ENCODE results near the gene TMC2.
"Not testable (repeated sequence)": the region's sequence is repeated elsewhere in the genome, so short reads cannot be mapped to it uniquely, and the experiment has no call there.

Gene TMC2

DNA sequence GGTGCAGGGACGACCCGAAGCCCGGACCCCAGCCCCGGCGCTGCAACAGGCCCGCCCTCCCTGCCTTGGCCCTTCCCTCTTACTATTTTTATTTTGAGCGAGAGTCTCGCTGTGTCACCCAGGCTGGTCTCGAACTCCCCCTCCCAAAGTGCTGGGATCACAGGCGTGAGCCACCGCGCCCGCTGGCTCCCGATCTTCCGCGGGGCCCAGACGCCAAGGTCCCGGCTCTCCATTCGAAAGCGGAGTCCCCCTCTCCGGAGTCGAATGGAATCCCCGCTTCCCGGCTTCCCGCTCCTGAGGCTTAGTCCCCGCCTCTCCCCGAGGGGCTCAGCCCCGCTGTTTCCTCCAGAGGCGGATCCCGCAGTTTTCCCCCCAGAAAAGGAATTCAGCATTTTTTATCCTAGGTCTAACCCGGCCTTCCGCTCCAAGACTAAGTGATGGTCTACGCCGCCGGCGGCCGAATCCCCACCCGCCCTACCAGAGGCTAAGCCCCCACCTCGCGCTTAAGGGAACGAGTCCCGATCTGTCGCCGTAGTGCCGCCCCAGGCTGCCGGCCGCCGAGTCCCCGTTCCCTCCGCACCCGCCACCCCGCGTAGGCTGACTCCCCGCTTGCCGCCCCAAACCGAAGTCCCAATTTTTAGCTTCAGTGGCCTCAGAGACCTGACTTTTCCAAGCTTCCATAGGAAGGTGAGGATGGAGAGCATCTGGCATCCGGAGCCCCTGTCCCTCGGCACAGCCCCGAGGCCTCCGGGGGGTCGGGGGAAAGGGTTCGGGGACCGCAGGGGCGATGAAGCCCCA is 11.5 kb upstream of the TMC2 start:
- peak; percentile 5 to 42 for DNase-seq

- DNase-seq, result not testable (repeated sequence)
These were observed 10.2 kb upstream of the TMC2 start for GRCh38 chr20:2526218-2526583.

DNA sequence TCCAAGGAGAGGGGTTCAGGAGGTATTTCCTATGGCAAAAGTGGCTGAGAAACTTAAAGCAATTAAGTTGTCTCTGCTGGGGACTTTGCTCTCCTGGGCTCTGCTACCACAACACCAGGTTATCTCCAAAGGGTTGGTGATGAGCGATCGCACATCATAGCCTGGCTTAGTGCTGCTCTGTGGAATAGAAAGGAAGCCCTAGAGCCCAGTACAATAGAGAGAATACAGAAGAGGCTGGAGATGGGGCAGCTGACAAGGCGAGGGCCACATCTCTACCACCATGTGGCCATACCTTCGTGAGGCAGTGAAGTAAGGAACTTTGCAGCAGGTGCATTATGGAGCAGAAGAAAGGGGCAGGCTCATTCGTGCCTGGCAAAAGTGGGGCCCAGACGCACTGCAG is 8.6 kb upstream of the TMC2 start:
- DNase-seq, result no peak

- no peak for DNase-seq
These were observed 7.6 kb upstream of the TMC2 start for GRCh38 chr20:2528671-2529271.

DNA sequence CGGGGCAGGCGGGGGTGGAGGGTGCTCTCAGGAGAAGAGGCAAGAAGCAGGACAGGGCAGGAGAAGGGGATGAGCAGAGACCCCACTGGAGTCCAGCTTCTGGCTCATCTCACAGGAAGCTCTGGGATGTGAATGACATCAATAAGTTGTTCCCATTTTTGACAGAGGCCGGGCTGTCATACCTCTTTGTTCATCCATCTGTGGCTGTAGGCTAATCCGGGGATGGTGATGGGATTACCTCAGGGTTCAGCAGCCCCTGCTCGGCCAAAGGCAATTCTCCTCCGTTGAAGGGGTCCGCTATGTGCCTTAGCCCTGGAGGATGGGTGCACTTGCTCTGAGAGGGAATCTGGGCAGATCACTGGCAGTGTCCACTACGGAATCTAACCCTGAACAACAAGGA is 3.3 kb upstream of the TMC2 start:
- no peak for DNase-seq

GRCh38 chr20:2535711-2536559 is 438 bp upstream of the TMC2 start:
- no peak for DNase-seq

DNA sequence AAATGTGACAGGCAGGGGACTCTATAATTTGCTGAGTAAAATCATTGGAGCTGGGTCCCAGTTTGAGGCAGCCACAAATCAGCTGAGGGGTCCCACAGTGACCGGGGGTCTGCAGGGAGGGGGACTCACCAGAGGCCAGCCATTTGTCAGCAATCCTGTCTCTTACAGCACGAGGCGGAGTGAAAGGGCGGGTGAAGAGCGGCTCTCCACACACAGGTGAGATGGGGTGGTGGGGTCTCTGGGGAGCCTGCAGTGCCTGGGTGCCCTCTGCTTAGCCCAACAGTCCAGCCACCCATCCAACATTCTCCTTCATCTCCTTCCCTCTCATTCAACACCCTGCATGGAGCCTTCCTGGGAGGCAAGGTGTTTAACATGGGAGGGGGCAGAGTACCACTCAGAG is 728 bp downstream of the TMC2 start:
- DNase-seq, result no peak

DNA sequence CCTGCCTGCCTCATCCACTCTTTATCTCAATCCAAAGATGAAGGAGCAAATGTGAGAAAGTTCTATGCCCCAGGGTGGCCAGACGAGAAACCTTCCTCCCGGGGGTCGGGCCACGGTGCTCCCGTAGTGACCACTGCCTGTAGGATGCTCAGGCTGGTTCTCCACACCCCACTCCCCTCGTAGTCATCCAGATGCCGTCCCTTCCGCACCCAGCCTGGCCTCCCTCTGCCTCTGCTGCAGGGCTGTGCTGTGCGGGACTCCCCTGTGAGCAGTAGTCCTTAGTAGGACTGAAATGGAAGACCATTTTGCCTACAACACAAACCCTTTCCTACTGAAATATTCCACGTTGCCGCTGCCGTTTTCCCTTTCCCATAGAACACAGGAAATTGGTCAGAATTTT is 2.0 kb downstream of the TMC2 start:
- no peak for DNase-seq

GRCh38 chr20:2538931-2539720 is 2.8 kb downstream of the TMC2 start:
- no peak for DNase-seq

GRCh38 chr20:2541940-2542339 is 5.6 kb downstream of the TMC2 start:
- DNase-seq, result no peak

DNA sequence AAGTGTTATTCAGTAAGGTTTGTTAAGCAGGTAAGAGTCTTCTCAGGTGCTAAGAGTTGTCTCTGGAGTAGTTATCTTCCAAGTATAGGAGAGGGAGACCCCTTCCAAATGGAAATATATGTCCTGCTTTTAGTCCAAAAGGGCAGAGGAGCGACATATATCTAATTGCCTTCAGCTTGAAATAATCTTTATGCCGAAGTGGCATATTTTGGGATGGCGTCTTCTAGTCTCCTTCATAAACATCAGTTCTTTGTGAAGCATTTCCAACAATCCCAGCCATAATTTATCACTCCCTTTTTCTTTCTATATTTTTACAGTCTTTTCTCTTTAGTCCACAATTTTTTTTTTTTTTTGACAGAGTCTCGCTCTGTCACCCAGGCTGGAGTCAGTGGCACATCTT is 6.0 kb downstream of the TMC2 start:
- no peak for DNase-seq

- DNase-seq, result no peak
These were observed 7.8 kb downstream of the TMC2 start for GRCh38 chr20:2544211-2544610.

GRCh38 chr20:2545594-2545993 is 9.2 kb downstream of the TMC2 start:
- DNase-seq, result no peak

- no peak for DNase-seq
These were observed 21.7 kb downstream of the TMC2 start for GRCh38 chr20:2557873-2558580.

DNA sequence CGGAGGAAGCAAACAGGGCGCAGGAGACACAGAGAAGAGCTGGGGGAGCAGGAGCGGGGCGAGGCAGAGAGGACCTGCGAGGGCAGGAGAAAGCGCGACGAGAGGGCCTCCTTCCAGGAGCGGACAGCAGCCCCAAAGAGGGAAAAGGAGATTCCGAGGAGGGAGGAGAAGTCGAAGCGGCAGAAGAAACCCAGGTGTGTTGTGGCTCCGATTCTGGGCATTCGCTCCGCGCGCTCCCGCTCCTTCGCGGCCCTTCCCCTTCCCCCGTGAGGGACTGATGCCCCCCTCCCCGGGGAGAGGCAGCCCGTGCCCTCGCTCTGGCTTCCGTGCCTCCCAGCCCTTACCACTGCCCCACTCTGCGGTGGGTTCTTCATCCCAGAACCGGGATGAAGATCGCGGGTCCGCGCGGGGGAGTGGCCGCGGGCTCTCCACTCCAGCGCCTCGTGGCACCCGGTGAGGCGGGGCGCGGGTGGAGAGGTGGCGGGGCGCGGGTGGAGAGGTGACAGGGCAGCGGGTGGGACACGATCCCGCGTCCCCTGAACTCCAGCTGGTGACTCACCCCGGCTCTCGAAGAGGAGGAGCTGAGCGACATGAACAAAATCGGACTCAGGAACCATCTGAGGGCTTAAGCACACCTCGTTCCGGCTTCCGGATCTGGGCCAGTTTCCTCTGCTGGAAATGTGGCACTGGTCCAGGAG is 22.4 kb downstream of the TMC2 start:
- no peak for DNase-seq

GRCh38 chr20:2559279-2559626 is 22.9 kb downstream of the TMC2 start:
- no peak for DNase-seq

- no peak for DNase-seq
These were observed 23.3 kb downstream of the TMC2 start for GRCh38 chr20:2559651-2560050.

DNA sequence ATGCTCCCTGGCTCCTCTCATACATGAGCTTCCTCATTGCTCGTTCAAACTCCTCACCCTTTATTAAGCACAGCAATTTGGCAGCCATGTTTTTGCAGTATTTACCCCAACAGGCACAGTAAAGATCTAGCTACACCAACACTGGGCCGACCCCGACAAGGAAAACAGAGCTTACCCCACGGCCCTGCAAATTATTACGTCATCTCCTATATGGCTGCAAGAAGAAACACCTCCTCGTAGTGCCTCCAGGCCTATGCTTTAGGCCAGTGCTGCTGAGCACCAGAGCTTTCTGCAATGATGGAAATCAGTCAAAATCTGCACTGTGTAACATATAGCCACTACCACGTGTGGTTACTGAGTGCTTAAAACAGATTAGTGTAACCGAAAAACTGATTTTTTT is 26.7 kb downstream of the TMC2 start:
- no peak for DNase-seq

DNA sequence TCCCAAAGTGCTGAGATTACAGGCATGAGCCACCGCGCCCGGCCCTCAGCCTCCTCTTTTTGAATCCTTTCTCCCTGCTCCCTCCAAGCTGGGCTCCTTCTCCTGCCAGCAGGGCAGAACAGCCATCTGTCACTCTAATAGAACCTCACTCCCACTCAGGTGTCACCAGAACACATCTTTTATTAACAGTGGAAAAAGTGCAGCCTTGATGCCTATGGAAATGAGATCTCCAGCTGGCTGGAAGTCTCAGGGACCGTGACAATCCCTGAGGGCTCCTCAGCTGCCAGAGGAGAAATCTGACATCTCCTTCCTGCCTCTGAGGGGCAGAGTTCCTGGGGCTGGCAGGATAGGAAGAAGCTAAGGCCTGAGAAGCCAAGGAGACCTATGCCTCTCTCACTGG is 28.0 kb downstream of the TMC2 start:
- no peak for DNase-seq

DNA sequence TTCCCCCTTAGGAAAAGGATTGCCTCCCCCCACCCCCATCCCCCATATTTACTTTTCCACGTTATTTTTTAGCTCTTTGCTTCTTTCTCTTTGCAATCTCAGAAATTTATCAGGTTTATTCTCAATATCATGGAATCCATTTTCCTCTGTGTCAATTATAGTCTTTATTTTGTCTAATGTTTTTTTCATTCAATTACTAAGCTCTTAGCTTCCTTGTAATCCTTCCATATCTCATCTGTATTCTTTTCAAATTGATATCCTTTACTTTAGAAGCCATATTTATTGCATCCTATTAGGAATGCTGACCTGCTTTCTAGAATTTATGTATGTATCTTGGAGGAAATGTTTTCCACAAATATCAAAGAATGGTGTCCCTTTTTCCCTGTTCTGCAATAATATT is 39.3 kb downstream of the TMC2 start:
- no peak for DNase-seq

DNA sequence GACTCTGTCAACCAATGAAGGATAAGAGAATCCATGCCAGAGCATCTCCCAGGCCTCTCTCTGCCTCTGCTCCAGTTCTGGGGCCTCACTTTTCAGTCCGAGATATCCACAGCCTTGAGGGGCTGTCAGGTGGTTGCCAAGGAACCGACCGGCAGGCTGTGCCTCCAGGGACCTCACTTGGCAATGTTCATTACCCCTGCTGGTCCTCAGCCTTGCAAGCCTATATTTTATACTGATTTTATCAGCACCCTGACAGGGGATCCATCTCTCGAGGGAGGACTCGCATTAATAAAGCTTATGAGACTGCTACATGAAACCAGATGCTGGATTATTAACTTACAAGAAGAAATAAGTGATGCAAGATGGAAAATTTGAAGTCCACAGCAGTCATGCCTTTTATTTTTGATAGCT is 39.9 kb downstream of the TMC2 start:
- no peak for DNase-seq
